NCI-H510A (cell line): ENCODE results near the gene CYREN.
"Not testable (repeated sequence)": the region's sequence is repeated elsewhere in the genome, so short reads cannot be mapped to it uniquely, and the experiment has no call there.

Experiments
- DNase-seq: peaks from one replicate; lab custom pipeline; 2025; lab: John Stamatoyannopoulos, UW

The CYREN gene

GRCh38 chr7:135159359-135160085, 11.0 kb downstream of the CYREN start:
- DNase-seq: no peak

- no peak for DNase-seq
Observed at GRCh38 chr7:135158874-135159273, 11.6 kb downstream of the CYREN start.

- DNase-seq: no peak
Observed at GRCh38 chr7:135158141-135158655, 12.3 kb downstream of the CYREN start.

- DNase-seq: no peak
Observed at GRCh38 chr7:135156290-135156689, 14.2 kb downstream of the CYREN start.

GRCh38 chr7:135154734-135155133, 15.8 kb downstream of the CYREN start:
- no peak for DNase-seq

GRCh38 chr7:135152442-135152841, 18.1 kb downstream of the CYREN start:
- no peak for DNase-seq

GRCh38 chr7:135151533-135151932, 19.0 kb downstream of the CYREN start:
- DNase-seq: no peak

GRCh38 chr7:135151132-135151531, 19.4 kb downstream of the CYREN start:
- DNase-seq: no peak

- no peak for DNase-seq
Observed at GRCh38 chr7:135150072-135150782, 20.3 kb downstream of the CYREN start.

- DNase-seq: no peak
Observed at GRCh38 chr7:135147899-135148721, 22.4 kb downstream of the CYREN start, which contains the start of gene TMEM140. TSS of gene TMEM140 (plus strand) at chr7:135148072. CDS start at chr7:135164442, 16,370 bp downstream.

- no peak for DNase-seq
Observed at GRCh38 chr7:135147341-135147898, 23.1 kb downstream of the CYREN start.

GRCh38 chr7:135143885-135144668, 26.4 kb downstream of the CYREN start:
- no peak for DNase-seq

- no peak for DNase-seq
Observed at GRCh38 chr7:135129579-135129978, 40.9 kb downstream of the CYREN start.

- no peak for DNase-seq
Observed at GRCh38 chr7:135128931-135129330, 41.6 kb downstream of the CYREN start.

- DNase-seq: not testable (repeated sequence)
Observed at GRCh38 chr7:135124631-135125030, 45.9 kb downstream of the CYREN start.

- no peak for DNase-seq
Observed at GRCh38 chr7:135121868-135122267, 48.6 kb downstream of the CYREN start.

- DNase-seq: no peak
Observed at GRCh38 chr7:135117096-135117495, 53.4 kb downstream of the CYREN start.
